NB4 (cell line): ENCODE measurements around the gene SGMS1.
"Not testable (repeated sequence)": the region's sequence is repeated elsewhere in the genome, so short reads cannot be mapped to it uniquely, and the experiment has no call there.

Experiments
- DNase-seq: peaks from one replicate; pipeline ENCODE4 v3.0.0; 2010; ENCODE audit warnings: low read depth
- H3K4me3 ChIP-seq: one replicate; pipeline ENCODE4 v1.5.1; 2011; ENCODE audit warnings: mild to moderate bottlenecking, low read depth, low read length, moderate library complexity
- MYC ChIP-seq: IDR thresholded peaks from 2 replicates; pipeline ENCODE4 v1.6.1; 2011; ENCODE audit warnings: low read depth, low read length
- POLR2A ChIP-seq: IDR thresholded peaks from 2 replicates; pipeline ENCODE4 v1.6.1; 2011; ENCODE audit warnings: mild to moderate bottlenecking; ENCODE audit not compliant: insufficient read length; ENCODE audit errors: extremely low read depth
- TF ChIP-seq, protein P1 (sequence below): IDR thresholded peaks from one replicate; pipeline ENCODE4 v1.5.1; 2012; ENCODE audit warnings: low read depth, low read length
- TF ChIP-seq, protein P2 (sequence below): IDR thresholded peaks from 2 replicates; pipeline ENCODE4 v1.6.1; 2011; ENCODE audit warnings: low read depth, low read length

SGMS1 gene

DNA sequence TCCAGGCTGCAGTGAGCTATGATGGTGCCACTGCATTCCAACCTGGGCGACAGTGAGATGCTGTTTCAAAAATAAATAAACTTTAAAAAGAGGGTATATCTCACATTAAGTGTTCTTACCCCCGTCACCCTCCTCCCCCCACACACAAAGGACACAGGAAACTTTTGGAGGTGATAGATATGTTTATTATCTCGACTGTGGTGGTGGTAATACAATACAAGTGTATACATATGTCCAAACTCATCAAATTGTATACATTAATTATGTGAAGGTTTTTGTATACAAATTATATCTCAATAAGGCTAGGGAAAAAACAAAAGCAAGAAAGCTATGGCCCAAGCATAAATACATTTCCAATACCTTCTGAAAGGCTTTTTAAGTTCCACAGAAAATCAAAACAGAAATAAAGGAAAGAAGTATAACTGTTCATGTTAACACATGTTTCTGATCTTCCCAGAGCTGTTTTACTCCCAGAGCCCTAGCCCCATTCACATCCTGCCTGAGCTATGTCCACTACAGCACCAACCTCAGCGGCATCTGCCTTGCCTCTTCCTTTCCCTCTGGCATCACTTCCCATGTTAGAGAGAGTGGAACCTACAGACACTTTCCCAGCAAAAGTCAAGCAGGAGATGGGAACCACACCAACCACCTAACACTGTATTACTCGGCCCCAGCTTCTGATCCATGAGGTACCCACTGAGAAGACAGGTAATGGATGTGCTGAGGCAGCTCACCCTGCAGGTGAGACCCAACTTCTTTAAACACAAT is 48.1 kb downstream of the SGMS1 start:
- TF ChIP-seq, protein P1, sequence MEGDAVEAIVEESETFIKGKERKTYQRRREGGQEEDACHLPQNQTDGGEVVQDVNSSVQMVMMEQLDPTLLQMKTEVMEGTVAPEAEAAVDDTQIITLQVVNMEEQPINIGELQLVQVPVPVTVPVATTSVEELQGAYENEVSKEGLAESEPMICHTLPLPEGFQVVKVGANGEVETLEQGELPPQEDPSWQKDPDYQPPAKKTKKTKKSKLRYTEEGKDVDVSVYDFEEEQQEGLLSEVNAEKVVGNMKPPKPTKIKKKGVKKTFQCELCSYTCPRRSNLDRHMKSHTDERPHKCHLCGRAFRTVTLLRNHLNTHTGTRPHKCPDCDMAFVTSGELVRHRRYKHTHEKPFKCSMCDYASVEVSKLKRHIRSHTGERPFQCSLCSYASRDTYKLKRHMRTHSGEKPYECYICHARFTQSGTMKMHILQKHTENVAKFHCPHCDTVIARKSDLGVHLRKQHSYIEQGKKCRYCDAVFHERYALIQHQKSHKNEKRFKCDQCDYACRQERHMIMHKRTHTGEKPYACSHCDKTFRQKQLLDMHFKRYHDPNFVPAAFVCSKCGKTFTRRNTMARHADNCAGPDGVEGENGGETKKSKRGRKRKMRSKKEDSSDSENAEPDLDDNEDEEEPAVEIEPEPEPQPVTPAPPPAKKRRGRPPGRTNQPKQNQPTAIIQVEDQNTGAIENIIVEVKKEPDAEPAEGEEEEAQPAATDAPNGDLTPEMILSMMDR, result no peak
- TF ChIP-seq POLR2A, result no peak
- TF ChIP-seq, protein P2, sequence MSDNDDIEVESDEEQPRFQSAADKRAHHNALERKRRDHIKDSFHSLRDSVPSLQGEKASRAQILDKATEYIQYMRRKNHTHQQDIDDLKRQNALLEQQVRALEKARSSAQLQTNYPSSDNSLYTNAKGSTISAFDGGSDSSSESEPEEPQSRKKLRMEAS, result no peak
- no peak for TF ChIP-seq MYC
- no peak for DNase-seq
- no peak overlapping the region for H3K4me3 ChIP-seq

DNA sequence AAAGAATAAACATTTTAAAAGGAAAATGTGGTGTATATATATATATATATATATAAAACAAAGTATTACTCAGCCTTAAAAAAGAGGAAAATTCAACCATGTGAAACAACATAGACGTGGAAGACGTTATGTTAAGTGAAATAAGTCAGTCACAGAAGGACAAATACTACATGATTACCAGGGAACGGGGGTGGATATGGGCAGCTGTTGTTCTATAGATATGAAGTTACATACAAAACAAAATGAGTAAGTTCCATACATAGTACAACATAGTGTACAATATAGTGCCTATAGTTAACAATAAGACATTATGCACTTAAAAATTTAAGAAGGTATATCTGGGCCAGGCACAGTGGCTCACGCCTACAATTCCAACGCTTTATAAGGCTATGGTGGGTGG is 48.8 kb downstream of the SGMS1 start:
- TF ChIP-seq, protein P2, result no peak
- TF ChIP-seq, protein P1, result no peak
- no peak for TF ChIP-seq MYC
- no peak for TF ChIP-seq POLR2A
- no peak overlapping the region for H3K4me3 ChIP-seq
- DNase-seq, result no peak

DNA sequence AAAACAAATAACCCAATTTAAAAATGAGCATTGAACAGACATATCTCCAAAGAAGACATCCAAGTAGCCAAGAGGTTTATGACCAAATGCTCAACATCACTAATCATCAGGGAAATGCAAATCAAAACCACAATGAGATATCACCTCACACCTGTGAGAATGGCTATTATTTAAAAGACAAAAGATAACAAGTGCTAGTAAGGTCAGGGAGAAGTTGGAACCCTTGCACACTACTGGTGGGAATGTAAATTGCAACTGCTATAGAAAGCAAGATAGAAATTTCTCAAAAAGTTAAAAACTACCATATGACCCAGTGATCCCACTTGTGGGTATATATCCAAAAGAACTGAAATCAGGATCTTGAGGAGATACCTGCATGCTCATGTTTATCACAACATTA is 49.5 kb downstream of the SGMS1 start:
- TF ChIP-seq MYC (no peak), POLR2A (no peak)
- TF ChIP-seq, protein P2, result no peak
- TF ChIP-seq, protein P1, result no peak
- no peak for DNase-seq
- no peak overlapping the region for H3K4me3 ChIP-seq

DNA sequence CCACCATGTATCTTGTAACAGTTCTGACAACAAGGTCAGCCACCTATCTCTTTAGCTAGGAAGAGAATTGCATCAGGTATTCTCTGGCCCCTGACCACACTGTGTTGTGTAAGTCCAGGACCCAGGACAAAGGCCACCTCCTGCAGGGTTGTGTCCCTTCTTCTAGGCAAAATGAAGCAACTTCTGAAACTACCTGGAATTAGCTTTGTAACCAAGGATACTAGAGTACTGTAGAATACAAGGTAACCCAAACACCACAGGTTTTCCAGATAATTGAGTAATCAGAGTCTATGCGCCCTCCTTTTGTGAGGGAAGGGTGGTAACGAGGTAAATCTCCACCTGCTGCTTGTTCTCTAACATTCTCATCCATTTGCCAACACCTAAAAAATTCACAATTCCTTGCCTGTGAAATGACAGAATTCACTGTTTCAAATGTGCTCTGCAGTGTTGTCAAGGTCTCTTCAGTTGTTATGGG is 51.7 kb downstream of the SGMS1 start:
- TF ChIP-seq MYC (no peak), POLR2A (no peak)
- TF ChIP-seq, protein P2, result no peak
- H3K4me3 ChIP-seq, result no peak overlapping the region
- DNase-seq, result no peak

DNA sequence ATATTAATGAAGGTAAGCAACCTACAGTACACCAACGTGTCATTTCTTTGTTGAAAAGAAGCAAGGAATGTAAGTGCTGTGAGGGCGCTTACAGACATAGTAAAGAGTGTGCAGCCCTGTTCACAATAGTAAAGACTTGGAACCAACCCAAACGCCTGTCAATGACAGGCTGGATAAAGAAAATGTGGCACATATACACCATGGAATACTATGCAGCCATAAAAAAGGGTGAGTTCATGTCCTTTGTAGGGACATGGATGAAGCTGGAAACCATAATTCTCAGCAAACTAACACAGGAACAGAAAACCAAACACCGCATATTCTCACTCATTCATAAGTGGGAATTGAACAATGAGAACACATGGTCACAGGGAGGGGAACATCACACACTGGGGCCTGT is 55.0 kb downstream of the SGMS1 start:
- not testable (repeated sequence) for DNase-seq, H3K4me3 ChIP-seq

DNA sequence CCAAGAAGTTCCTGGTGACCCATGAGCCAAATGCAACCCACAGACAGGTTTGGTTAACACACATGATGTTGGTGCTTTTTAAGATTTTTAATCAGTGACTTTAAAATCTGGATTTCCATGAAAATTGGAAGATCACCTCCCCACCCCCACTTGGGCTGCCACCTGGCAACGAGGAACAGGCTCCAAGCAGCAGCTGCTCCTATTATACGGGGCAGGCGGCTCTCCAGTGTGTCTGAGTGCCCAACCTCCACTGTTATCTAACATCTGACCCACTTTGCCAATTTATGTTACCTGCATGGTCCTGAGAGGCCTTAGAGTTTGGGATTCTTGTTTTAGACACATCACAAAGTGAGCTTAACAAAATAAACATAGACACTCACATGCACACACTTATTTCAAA is 56.4 kb downstream of the SGMS1 start:
- H3K4me3 ChIP-seq, result no peak overlapping the region
- TF ChIP-seq POLR2A (no peak), MYC (no peak)
- TF ChIP-seq, protein P2, result no peak
- TF ChIP-seq, protein P1, result no peak
- no peak for DNase-seq
